Thyroid gland (tissue), 4 donors: ENCODE measurements around the gene HAND1.

Experiments
- CTCF ChIP-seq, 6 experiments: fragments of 200-600 bp in 3 of 6; fragments of 450-650 bp in 3 of 6; sonication (generic) in 3 of 6; IDR thresholded peaks; one replicate each; pipeline ENCODE4 v1.5.1; 2016 to 2019; ENCODE audit warnings: antibody characterized with exemption in 6 of 6, mild to moderate bottlenecking in 2 of 6, inconsistent platforms in 1 of 6, moderate library complexity in 1 of 6
- POLR2A ChIP-seq, 2 donors: fragments of 450-650 bp; IDR thresholded peaks; one replicate each; pipeline ENCODE4 v1.6.1; 2017; ENCODE audit warnings: antibody characterized with exemption in 2 of 2, mild to moderate bottlenecking in 2 of 2, moderate library complexity in 1 of 2

DNA sequence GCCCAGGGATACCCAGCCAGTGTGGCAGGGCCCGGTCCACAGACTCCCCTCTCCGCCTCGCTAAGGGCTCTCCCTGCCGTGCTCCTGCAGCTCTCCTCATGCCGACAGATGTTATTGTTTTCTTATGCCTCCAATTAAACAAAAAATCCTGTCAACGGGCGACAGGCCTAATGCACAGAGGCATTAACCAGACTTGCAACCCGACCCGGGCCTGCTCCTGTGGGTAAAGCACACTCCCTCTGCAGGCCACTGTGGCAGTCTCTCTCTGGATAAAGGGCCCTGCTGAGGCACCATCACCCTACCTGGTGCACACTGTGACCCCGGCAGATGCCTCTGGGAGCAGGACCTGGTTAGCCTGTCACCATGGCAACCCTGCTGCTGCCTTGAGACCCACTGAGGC is 27.5 kb upstream of the HAND1 start:
- TF ChIP-seq CTCF (IDR thresholded peaks at IDR 0.05) (no peak), POLR2A (IDR thresholded peaks at IDR 0.05) (no peak)
